HL-60 (cell line): ENCODE measurements around the gene VTI1A.

Source experiments
- POLR2AphosphoS5 ChIP-seq: IDR thresholded peaks from 2 replicates; pipeline ENCODE4 v1.6.1; 2012; ENCODE audit warnings: low read depth
- SPI1 ChIP-seq: IDR thresholded peaks from 2 replicates; pipeline ENCODE4 v1.6.1; 2012; ENCODE audit warnings: low read depth, mild to moderate bottlenecking, borderline replicate concordance
- TF ChIP-seq, protein P1 (sequence below): IDR thresholded peaks from one replicate; pipeline ENCODE4 v1.5.1; 2011; ENCODE audit warnings: low read length, control low read depth, inconsistent platforms; ENCODE audit not compliant: insufficient read depth
- TF ChIP-seq, protein P2 (sequence below): IDR thresholded peaks from 2 replicates; pipeline ENCODE4 v1.6.1; 2012; ENCODE audit warnings: low read depth; ENCODE audit not compliant: insufficient replicate concordance

DNA sequence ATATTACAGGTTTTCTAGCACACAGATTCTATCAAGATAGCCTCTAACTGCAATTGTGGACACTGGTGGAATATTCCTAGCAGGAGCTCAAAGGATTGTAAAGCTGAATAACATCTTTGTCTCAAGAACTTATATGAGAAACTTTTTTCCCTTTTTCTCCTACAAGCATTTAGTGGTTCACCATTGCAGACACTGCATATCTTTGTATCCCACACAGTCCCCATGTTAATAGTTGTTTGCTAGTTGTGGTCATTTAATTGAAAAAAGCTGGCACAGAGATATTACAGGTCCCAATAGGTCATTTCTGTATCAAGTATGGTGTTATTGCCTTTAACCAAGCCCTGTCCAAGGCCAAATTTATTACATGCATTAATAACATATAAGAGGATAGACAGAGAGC, 276.9 kb downstream of the VTI1A start:
- TF ChIP-seq SPI1 (no peak), POLR2AphosphoS5 (no peak)
- TF ChIP-seq, protein P1, sequence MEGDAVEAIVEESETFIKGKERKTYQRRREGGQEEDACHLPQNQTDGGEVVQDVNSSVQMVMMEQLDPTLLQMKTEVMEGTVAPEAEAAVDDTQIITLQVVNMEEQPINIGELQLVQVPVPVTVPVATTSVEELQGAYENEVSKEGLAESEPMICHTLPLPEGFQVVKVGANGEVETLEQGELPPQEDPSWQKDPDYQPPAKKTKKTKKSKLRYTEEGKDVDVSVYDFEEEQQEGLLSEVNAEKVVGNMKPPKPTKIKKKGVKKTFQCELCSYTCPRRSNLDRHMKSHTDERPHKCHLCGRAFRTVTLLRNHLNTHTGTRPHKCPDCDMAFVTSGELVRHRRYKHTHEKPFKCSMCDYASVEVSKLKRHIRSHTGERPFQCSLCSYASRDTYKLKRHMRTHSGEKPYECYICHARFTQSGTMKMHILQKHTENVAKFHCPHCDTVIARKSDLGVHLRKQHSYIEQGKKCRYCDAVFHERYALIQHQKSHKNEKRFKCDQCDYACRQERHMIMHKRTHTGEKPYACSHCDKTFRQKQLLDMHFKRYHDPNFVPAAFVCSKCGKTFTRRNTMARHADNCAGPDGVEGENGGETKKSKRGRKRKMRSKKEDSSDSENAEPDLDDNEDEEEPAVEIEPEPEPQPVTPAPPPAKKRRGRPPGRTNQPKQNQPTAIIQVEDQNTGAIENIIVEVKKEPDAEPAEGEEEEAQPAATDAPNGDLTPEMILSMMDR: no peak
- TF ChIP-seq, protein P2, sequence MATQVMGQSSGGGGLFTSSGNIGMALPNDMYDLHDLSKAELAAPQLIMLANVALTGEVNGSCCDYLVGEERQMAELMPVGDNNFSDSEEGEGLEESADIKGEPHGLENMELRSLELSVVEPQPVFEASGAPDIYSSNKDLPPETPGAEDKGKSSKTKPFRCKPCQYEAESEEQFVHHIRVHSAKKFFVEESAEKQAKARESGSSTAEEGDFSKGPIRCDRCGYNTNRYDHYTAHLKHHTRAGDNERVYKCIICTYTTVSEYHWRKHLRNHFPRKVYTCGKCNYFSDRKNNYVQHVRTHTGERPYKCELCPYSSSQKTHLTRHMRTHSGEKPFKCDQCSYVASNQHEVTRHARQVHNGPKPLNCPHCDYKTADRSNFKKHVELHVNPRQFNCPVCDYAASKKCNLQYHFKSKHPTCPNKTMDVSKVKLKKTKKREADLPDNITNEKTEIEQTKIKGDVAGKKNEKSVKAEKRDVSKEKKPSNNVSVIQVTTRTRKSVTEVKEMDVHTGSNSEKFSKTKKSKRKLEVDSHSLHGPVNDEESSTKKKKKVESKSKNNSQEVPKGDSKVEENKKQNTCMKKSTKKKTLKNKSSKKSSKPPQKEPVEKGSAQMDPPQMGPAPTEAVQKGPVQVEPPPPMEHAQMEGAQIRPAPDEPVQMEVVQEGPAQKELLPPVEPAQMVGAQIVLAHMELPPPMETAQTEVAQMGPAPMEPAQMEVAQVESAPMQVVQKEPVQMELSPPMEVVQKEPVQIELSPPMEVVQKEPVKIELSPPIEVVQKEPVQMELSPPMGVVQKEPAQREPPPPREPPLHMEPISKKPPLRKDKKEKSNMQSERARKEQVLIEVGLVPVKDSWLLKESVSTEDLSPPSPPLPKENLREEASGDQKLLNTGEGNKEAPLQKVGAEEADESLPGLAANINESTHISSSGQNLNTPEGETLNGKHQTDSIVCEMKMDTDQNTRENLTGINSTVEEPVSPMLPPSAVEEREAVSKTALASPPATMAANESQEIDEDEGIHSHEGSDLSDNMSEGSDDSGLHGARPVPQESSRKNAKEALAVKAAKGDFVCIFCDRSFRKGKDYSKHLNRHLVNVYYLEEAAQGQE: no peak
